SK-N-SH (cell line): Measurements from ENCODE around the gene TMEM51. TPM values are rescaled to one million over a fixed set of nuclear protein-coding genes. Genes with fewer than 3 reads are reported as not detected.

Experiments
- CTCF ChIA-PET: fragments of 300-600, 350-600 bp; formaldehyde crosslinking; extraction: SDS; loops from one replicate; lab custom pipeline; 2021; lab: Yijun Ruan, JAX
- POLR2A ChIA-PET: fragments of 350-600 bp; sonication (Branson Sonifier 250); formaldehyde crosslinking; extraction: SDS; loops from one replicate; lab custom pipeline; 2020; ENCODE audit warnings: antibody characterized with exemption, inconsistent platforms; lab: Yijun Ruan, JAX
- DNase-seq: peaks from one replicate; pipeline ENCODE4 v3.0.0; 2012
- H2AFZ ChIP-seq: fragments of 200-600 bp; sonication (generic); 2 replicates; pipeline ENCODE4 v1.8.1; 2016; ENCODE audit warnings: antibody characterized with exemption, mild to moderate bottlenecking, low read depth
- H3F3A ChIP-seq: fragments of 200-600 bp; sonication (generic); replicated peaks from 2 replicates; pipeline ENCODE3; 2016; ENCODE audit warnings: antibody characterized with exemption, mild to moderate bottlenecking; ENCODE audit not compliant: insufficient read depth
- H3K27ac ChIP-seq, 2 experiments: fragments of 200-500 bp in 1 of 2; fragments of 200-600 bp in 1 of 2; sonication (Bioruptor generic) in 1 of 2; sonication (generic), shearing (Covaris generic) in 1 of 2; 2 replicates each; pipeline versions ENCODE4 v1.5.1 to v1.6.1; 2014 to 2016; ENCODE audit warnings: low read depth in 2 of 2, inconsistent platforms in 1 of 2, low read length in 1 of 2, mild to moderate bottlenecking in 1 of 2, mixed read lengths in 1 of 2
- H3K27me3 ChIP-seq: fragments of 200-600 bp; sonication (generic), shearing (Covaris generic); 2 replicates; pipeline ENCODE4 v1.6.1; 2016; ENCODE audit warnings: mixed run types; ENCODE audit not compliant: insufficient read depth
- H3K36me3 ChIP-seq, 2 experiments: fragments of 200-500 bp in 1 of 2; fragments of 200-600 bp in 1 of 2; sonication (Bioruptor generic) in 1 of 2; sonication (generic) in 1 of 2; replicated peaks in 1 of 2; 2 replicates each; pipeline versions ENCODE3 to v1.5.1; 2014 to 2016; ENCODE audit warnings: low read length in 1 of 2, mild to moderate bottlenecking in 1 of 2; ENCODE audit not compliant: insufficient read depth in 2 of 2, control insufficient read depth in 1 of 2
- H3K4me1 ChIP-seq, 2 experiments: fragments of 200-500 bp in 1 of 2; fragments of 200-600 bp in 1 of 2; sonication (Bioruptor generic) in 1 of 2; sonication (generic), shearing (Covaris generic) in 1 of 2; 2 replicates each; pipeline versions ENCODE4 v1.5.1 to v1.6.1; 2014 to 2016; ENCODE audit warnings: low read depth in 1 of 2, low read length in 1 of 2, mixed run types in 1 of 2; ENCODE audit not compliant: insufficient read depth in 2 of 2, control insufficient read depth in 1 of 2
- H3K4me2 ChIP-seq: fragments of 200-600 bp; sonication (generic), shearing (Covaris generic); 2 replicates; pipeline ENCODE4 v1.6.1; 2017; ENCODE audit warnings: mixed run types
- H3K4me3 ChIP-seq, 2 experiments: fragments of 200-500 bp in 1 of 2; fragments of 200-600 bp in 1 of 2; sonication (Bioruptor generic) in 1 of 2; sonication (generic), shearing (Covaris generic) in 1 of 2; 2 replicates each; pipeline versions ENCODE4 v1.5.1 to v1.8.1; 2014 to 2016; ENCODE audit warnings: low read depth in 2 of 2, inconsistent platforms in 1 of 2, low read length in 1 of 2, mild to moderate bottlenecking in 1 of 2, mixed read lengths in 1 of 2, moderate library complexity in 1 of 2
- H3K79me2 ChIP-seq: fragments of 200-600 bp; sonication (generic); 2 replicates; pipeline ENCODE4 v1.8.1; 2017; ENCODE audit warnings: mild to moderate bottlenecking; ENCODE audit not compliant: insufficient read depth
- H3K9ac ChIP-seq: fragments of 200-600 bp; sonication (generic); 2 replicates; pipeline ENCODE4 v1.6.1; 2017; ENCODE audit warnings: mixed run types
- H3K9me2 ChIP-seq: fragments of 200-600 bp; sonication (generic); 2 replicates; pipeline ENCODE4 v1.6.1; 2017; ENCODE audit warnings: mixed run types
- H3K9me3 ChIP-seq: fragments of 200-600 bp; sonication (generic); 2 replicates; pipeline ENCODE4 v1.6.1; 2017; ENCODE audit warnings: mixed run types, mild to moderate bottlenecking, moderate library complexity
- H4K20me1 ChIP-seq: fragments of 200-600 bp; sonication (generic); 2 replicates; pipeline ENCODE4 v1.6.1; 2017; ENCODE audit warnings: mild to moderate bottlenecking, mixed run types; ENCODE audit not compliant: insufficient read depth
- ELF1 ChIP-seq: IDR thresholded peaks from 2 replicates; pipeline ENCODE4 v1.4.0; 2012
- EP300 ChIP-seq, 2 experiments: IDR thresholded peaks; 2 replicates each; pipeline versions ENCODE4 v1.4.0 to v1.6.1; 2012; ENCODE audit warnings: borderline replicate concordance in 1 of 2, low read depth in 1 of 2, low read length in 1 of 2
- FOXJ3 ChIP-seq: sonication (generic); formaldehyde crosslinking; IDR thresholded peaks from 2 replicates; pipeline ENCODE4 v1.5.1; 2020; ENCODE audit warnings: mild to moderate bottlenecking, missing genetic modification reagents
- GATA2 ChIP-seq: sonication (generic); formaldehyde crosslinking; IDR thresholded peaks from 2 replicates; pipeline ENCODE4 v1.5.0; 2020; ENCODE audit warnings: mild to moderate bottlenecking, missing genetic modification reagents
- IRF3 ChIP-seq: fragments of 150-350 bp; IDR thresholded peaks from 2 replicates; pipeline ENCODE4 v1.6.1; 2016; ENCODE audit warnings: mild to moderate bottlenecking, low read depth, low read length
- JUND ChIP-seq: IDR thresholded peaks from 2 replicates; pipeline ENCODE4 v1.4.0; 2012
- MAX ChIP-seq: IDR thresholded peaks from 2 replicates; pipeline ENCODE4 v1.4.0; 2012; ENCODE audit warnings: low read depth
- NFIC ChIP-seq: IDR thresholded peaks from 2 replicates; pipeline ENCODE4 v1.4.0; 2012; ENCODE audit warnings: borderline replicate concordance
- NRF1 ChIP-seq: IDR thresholded peaks from 2 replicates; pipeline ENCODE4 v1.6.1; 2012; ENCODE audit warnings: low read depth, mild to moderate bottlenecking, low read length
- PBX3 ChIP-seq: IDR thresholded peaks from 2 replicates; pipeline ENCODE4; 2012
- POLR2AphosphoS5 ChIP-seq: IDR thresholded peaks from 2 replicates; pipeline ENCODE4 v1.6.1; 2012; ENCODE audit warnings: low read depth, low read length
- RCOR1 ChIP-seq: fragments of 150-350 bp; IDR thresholded peaks from 2 replicates; pipeline ENCODE4 v1.6.1; 2017; ENCODE audit warnings: antibody characterized with exemption, low read length
- RFX5 ChIP-seq: IDR thresholded peaks from 2 replicates; pipeline ENCODE4 v1.6.1; 2012; ENCODE audit warnings: mild to moderate bottlenecking, improper control_type of control experiment, low read length
- SMC3 ChIP-seq: IDR thresholded peaks from 2 replicates; pipeline ENCODE4 v1.6.1; 2012; ENCODE audit warnings: low read depth, low read length, improper control_type of control experiment
- TAF1 ChIP-seq: IDR thresholded peaks from 2 replicates; pipeline ENCODE4 v1.6.1; 2012; ENCODE audit warnings: low read depth, mild to moderate bottlenecking, low read length, moderate library complexity, borderline replicate concordance
- TCF12 ChIP-seq: IDR thresholded peaks from 2 replicates; pipeline ENCODE4 v1.4.0; 2012
- TEAD4 ChIP-seq: IDR thresholded peaks from 2 replicates; pipeline ENCODE4 v1.4.0; 2012; ENCODE audit warnings: mild to moderate bottlenecking, borderline replicate concordance; ENCODE audit not compliant: insufficient read depth
- USF2 ChIP-seq: fragments of 150-350 bp; IDR thresholded peaks from 2 replicates; pipeline ENCODE4 v1.6.1; 2017; ENCODE audit warnings: antibody characterized with exemption, low read length, low read depth, borderline replicate concordance
- YY1 ChIP-seq: IDR thresholded peaks from 2 replicates; pipeline ENCODE4 v1.4.0; 2012; ENCODE audit warnings: low read depth, mild to moderate bottlenecking
- WGBS: methylation state at CpG from one replicate; pipeline ENCODE4 v1.1.6; 2017; ENCODE audit warnings: low lambda C conversion rate; 5-methylcytosine and 5-hydroxymethylcytosine counted together
- polyA plus RNA-seq, 3 experiments: library from polyadenylated mRNA; depleted of rRNA; stranded (reverse); fragments of >200 nt; gene quantifications; 2 replicates each; pipeline ENCODE4 v1.2.3, GENCODE V29; 2012
- TF ChIP-seq, protein P1 (sequence below): IDR thresholded peaks from 2 replicates; pipeline ENCODE4 v1.6.1; 2012; ENCODE audit warnings: mild to moderate bottlenecking, low read depth, low read length, moderate library complexity

The TMEM51 gene
- polyA plus RNA-seq, 1 of the 3 experiments (the other 2 are of a cell fraction), result 25.6 TPM

GRCh38 chr1:15206418-15207030, 53.0 kb downstream of the TMEM51 start (continued):
- TF ChIP-seq IRF3 (no peak), TAF1 (no peak), YY1 (no peak; the same call in 1 of the 2 replicates), SMC3 (no peak), JUND (peak; percentile 35; the same call in 1 of the 2 replicates), MAX (0 out of 2 replicates have a peak, but pooled peaks have one; percentile 15), TEAD4 (0 out of 2 replicates have a peak, but pooled peaks have one; percentile 23), ELF1 (no peak), PBX3 (no peak), NFIC (no peak), RCOR1 (no peak), EP300 (IDR thresholded peaks at IDR 0.05; ENCODE audit: borderline replicate concordance in 1 of 2, low read depth in 1 of 2, low read length in 1 of 2) (peak in 1 of 2 experiments; percentile 47; a peak in 1 of 4 replicates), POLR2AphosphoS5 (peak; percentile 23; the same call in 1 of the 2 replicates), USF2 (no peak), TCF12 (peak; percentile 83), FOXJ3 (CRISPR knock-in tag) (no peak), GATA2 (CRISPR knock-in tag) (no peak)

GRCh38 chr1:15207031-15207828, 53.7 kb downstream of the TMEM51 start:
- no peak for DNase-seq
- ChIA-PET POLR2A (no interaction called here), CTCF (interaction anchor here (2.2 to 5.0 kb wide), 3 partner anchors 13 to 65 kb away, joined by 9 to 37 read pairs (median 9); partner anchors contain the start of gene TMEM51)
- H3K9ac ChIP-seq, result no peak overlapping the region
- H4K20me1 ChIP-seq, result 0 out of 2 replicates have a peak, but pooled peaks cover 7% of the 10 kb centered on the region
- TF ChIP-seq YY1 (no peak), NRF1 (no peak), MAX (no peak), SMC3 (no peak), RFX5 (no peak), PBX3 (no peak)
- TF ChIP-seq, protein P1, sequence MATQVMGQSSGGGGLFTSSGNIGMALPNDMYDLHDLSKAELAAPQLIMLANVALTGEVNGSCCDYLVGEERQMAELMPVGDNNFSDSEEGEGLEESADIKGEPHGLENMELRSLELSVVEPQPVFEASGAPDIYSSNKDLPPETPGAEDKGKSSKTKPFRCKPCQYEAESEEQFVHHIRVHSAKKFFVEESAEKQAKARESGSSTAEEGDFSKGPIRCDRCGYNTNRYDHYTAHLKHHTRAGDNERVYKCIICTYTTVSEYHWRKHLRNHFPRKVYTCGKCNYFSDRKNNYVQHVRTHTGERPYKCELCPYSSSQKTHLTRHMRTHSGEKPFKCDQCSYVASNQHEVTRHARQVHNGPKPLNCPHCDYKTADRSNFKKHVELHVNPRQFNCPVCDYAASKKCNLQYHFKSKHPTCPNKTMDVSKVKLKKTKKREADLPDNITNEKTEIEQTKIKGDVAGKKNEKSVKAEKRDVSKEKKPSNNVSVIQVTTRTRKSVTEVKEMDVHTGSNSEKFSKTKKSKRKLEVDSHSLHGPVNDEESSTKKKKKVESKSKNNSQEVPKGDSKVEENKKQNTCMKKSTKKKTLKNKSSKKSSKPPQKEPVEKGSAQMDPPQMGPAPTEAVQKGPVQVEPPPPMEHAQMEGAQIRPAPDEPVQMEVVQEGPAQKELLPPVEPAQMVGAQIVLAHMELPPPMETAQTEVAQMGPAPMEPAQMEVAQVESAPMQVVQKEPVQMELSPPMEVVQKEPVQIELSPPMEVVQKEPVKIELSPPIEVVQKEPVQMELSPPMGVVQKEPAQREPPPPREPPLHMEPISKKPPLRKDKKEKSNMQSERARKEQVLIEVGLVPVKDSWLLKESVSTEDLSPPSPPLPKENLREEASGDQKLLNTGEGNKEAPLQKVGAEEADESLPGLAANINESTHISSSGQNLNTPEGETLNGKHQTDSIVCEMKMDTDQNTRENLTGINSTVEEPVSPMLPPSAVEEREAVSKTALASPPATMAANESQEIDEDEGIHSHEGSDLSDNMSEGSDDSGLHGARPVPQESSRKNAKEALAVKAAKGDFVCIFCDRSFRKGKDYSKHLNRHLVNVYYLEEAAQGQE, result no peak
- no peaks in the 10 kb centered on the region for H3K9me3 ChIP-seq
- peak overlapping the region; percentile 59; the same call in 1 of the 2 replicates for H3K4me2 ChIP-seq
- no peak overlapping the region for H2AFZ ChIP-seq
- H3K4me3 ChIP-seq, result no peak overlapping the region
- no peaks in the 10 kb centered on the region for H3K36me3 ChIP-seq
- no peaks in the 10 kb centered on the region for H3K79me2 ChIP-seq
- peaks cover 7 to 38% of the 10 kb centered on the region in 2 experiments; a peak in 2 of 4 replicates for H3K4me1 ChIP-seq
- H3K27me3 ChIP-seq, result no peaks in the 10 kb centered on the region
- H3K9me2 ChIP-seq, result no peaks in the 10 kb centered on the region
- no peaks in the 10 kb centered on the region for H3F3A ChIP-seq
- no peak overlapping the region; a peak in 1 of 4 replicates for H3K27ac ChIP-seq
- 87% methylated on average over 22 of the region's 25 CpGs for WGBS
